Epithelial cell of prostate (primary cell): Measurements from ENCODE around the gene CCDC40.
"Not testable (repeated sequence)": the region's sequence is repeated elsewhere in the genome, so short reads cannot be mapped to it uniquely, and the experiment has no call there.

ENCODE experiments used
- DNase-seq: peaks from one replicate; pipeline ENCODE4 v3.0.0-alpha.2; 2011; ENCODE audit warnings: low read depth, low spot score
- H3K27ac ChIP-seq: fragments of 450-650 bp; 2 replicates; pipeline ENCODE4 v1.5.1; 2017; ENCODE audit warnings: mild to moderate bottlenecking

CCDC40 gene

GRCh38 chr17:80068301-80069222 lies 32.1 kb downstream of the CCDC40 start:
- H3K27ac ChIP-seq = no peak overlapping the region
- DNase-seq = no peak

GRCh38 chr17:80070375-80071115 lies 34.1 kb downstream of the CCDC40 start:
- no peak overlapping the region for H3K27ac ChIP-seq
- DNase-seq = no peak

- no peak for DNase-seq
- H3K27ac ChIP-seq = no peak overlapping the region
Measured at GRCh38 chr17:80071116-80071841, 34.8 kb downstream of the CCDC40 start.

- DNase-seq = no peak
Measured at GRCh38 chr17:80072410-80072809, 36.0 kb downstream of the CCDC40 start.

GRCh38 chr17:80080081-80080480 lies 43.6 kb downstream of the CCDC40 start:
- DNase-seq = no peak
- H3K27ac ChIP-seq = no peak overlapping the region

More at GRCh38 chr17:80072410-80072809, 36.0 kb downstream of the CCDC40 start:
- H3K27ac ChIP-seq = no peak overlapping the region

- DNase-seq = no peak
Measured at GRCh38 chr17:80081596-80081995, 45.2 kb downstream of the CCDC40 start.

GRCh38 chr17:80082403-80083135 lies 46.1 kb downstream of the CCDC40 start:
- H3K27ac ChIP-seq = no peak overlapping the region
- DNase-seq = no peak

More at GRCh38 chr17:80081596-80081995, 45.2 kb downstream of the CCDC40 start:
- no peak overlapping the region for H3K27ac ChIP-seq

- H3K27ac ChIP-seq = no peak overlapping the region
- no peak for DNase-seq
Measured at GRCh38 chr17:80083136-80083661, 46.8 kb downstream of the CCDC40 start.

- H3K27ac ChIP-seq = no peak overlapping the region
- DNase-seq = no peak
Measured at GRCh38 chr17:80084773-80085172, 48.3 kb downstream of the CCDC40 start.

GRCh38 chr17:80086081-80086480 lies 49.6 kb downstream of the CCDC40 start:
- no peak for DNase-seq

GRCh38 chr17:80086616-80087015 lies 50.2 kb downstream of the CCDC40 start:
- no peak for DNase-seq
- H3K27ac ChIP-seq = no peak overlapping the region

More at GRCh38 chr17:80086081-80086480, 49.6 kb downstream of the CCDC40 start:
- H3K27ac ChIP-seq = no peak overlapping the region

- no peak overlapping the region for H3K27ac ChIP-seq
- no peak for DNase-seq
Measured at GRCh38 chr17:80087346-80088265, 51.2 kb downstream of the CCDC40 start.

GRCh38 chr17:80089762-80090161 lies 53.3 kb downstream of the CCDC40 start:
- no peak for DNase-seq
- H3K27ac ChIP-seq = no peak overlapping the region

GRCh38 chr17:80090164-80090563 lies 53.7 kb downstream of the CCDC40 start:
- not testable (repeated sequence) for H3K27ac ChIP-seq, DNase-seq

- no peak overlapping the region for H3K27ac ChIP-seq
- no peak for DNase-seq
Measured at GRCh38 chr17:80091376-80091775, 54.9 kb downstream of the CCDC40 start.

GRCh38 chr17:80092959-80093358 lies 56.5 kb downstream of the CCDC40 start:
- no peak overlapping the region for H3K27ac ChIP-seq
- no peak for DNase-seq

- DNase-seq = no peak
- H3K27ac ChIP-seq = no peak overlapping the region
Measured at GRCh38 chr17:80095038-80095843, 58.8 kb downstream of the CCDC40 start.
